GM23248 (cell line): ENCODE results near the gene SERPINA12. TPM values are rescaled to one million over a fixed set of nuclear protein-coding genes. Genes with fewer than 3 reads are reported as not detected.

Source experiments
- DNase-seq: peaks from one replicate; pipeline ENCODE4 v3.0.0-alpha.2; 2015
- H2AFZ ChIP-seq: fragments of 200-600 bp; sonication (generic); 2 replicates; pipeline ENCODE4 v1.6.1; 2016; ENCODE audit warnings: antibody characterized with exemption
- H3F3A ChIP-seq: fragments of 200-600 bp; sonication (generic); 2 replicates; pipeline ENCODE4 v1.6.1; 2016; ENCODE audit warnings: mild to moderate bottlenecking, antibody characterized with exemption, mixed run types; ENCODE audit not compliant: insufficient read depth
- H3K27ac ChIP-seq: fragments of 200-600 bp; sonication (generic); 2 replicates; pipeline ENCODE4 v1.5.1; 2016; ENCODE audit warnings: mild to moderate bottlenecking
- H3K27me3 ChIP-seq: fragments of 200-600 bp; sonication (generic); replicated peaks from 2 replicates; pipeline ENCODE4 v1.6.1; 2016; ENCODE audit warnings: mild to moderate bottlenecking; ENCODE audit not compliant: insufficient read depth
- H3K36me3 ChIP-seq: fragments of 200-600 bp; sonication (generic); 2 replicates; pipeline ENCODE4 v1.6.1; 2016; ENCODE audit warnings: low read depth, mild to moderate bottlenecking
- H3K4me1 ChIP-seq: fragments of 200-600 bp; sonication (generic); 2 replicates; pipeline ENCODE4 v1.6.1; 2016; ENCODE audit warnings: mild to moderate bottlenecking; ENCODE audit not compliant: insufficient read depth
- H3K4me2 ChIP-seq: fragments of 200-600 bp; sonication (generic); one replicate; pipeline ENCODE4 v1.6.1; 2016; ENCODE audit warnings: mild to moderate bottlenecking; ENCODE audit not compliant: unreplicated experiment
- H3K4me3 ChIP-seq: fragments of 200-600 bp; sonication (generic); 2 replicates; pipeline ENCODE4 v1.5.1; 2016; ENCODE audit warnings: mild to moderate bottlenecking
- H3K79me2 ChIP-seq: fragments of 200-600 bp; sonication (generic); 2 replicates; pipeline ENCODE4 v1.6.1; 2016; ENCODE audit warnings: mild to moderate bottlenecking; ENCODE audit not compliant: insufficient read depth
- H3K9ac ChIP-seq: fragments of 200-600 bp; sonication (generic); 2 replicates; pipeline ENCODE4 v1.6.1; 2016; ENCODE audit warnings: mild to moderate bottlenecking
- H3K9me2 ChIP-seq: fragments of 200-600 bp; sonication (generic); 2 replicates; pipeline ENCODE4 v1.6.1; 2016; ENCODE audit warnings: mixed run types, mild to moderate bottlenecking, moderate library complexity; ENCODE audit not compliant: insufficient read depth
- H3K9me3 ChIP-seq: fragments of 200-600 bp; sonication (generic); one replicate; pipeline ENCODE4 v1.6.1; 2017; ENCODE audit warnings: low read depth
- H4K20me1 ChIP-seq: fragments of 200-600 bp; sonication (generic); 2 replicates; pipeline ENCODE4 v1.6.0; 2016; ENCODE audit not compliant: insufficient read depth
- EZH2 ChIP-seq: fragments of 200-600 bp; sonication (generic); IDR thresholded peaks from 2 replicates; pipeline ENCODE4 v1.6.1; 2018; ENCODE audit warnings: antibody characterized with exemption, mild to moderate bottlenecking; ENCODE audit not compliant: insufficient read depth, poor library complexity, severe bottlenecking
- EZH2phosphoT487 ChIP-seq: fragments of 200-600 bp; sonication (generic); IDR thresholded peaks from 2 replicates; pipeline ENCODE4 v1.6.1; 2018; ENCODE audit warnings: antibody characterized with exemption, moderate library complexity, mild to moderate bottlenecking, low read depth; ENCODE audit not compliant: insufficient read depth
- WGBS, 2 experiments: methylation state at CpG; one replicate each; pipeline ENCODE4 v1.1.6; 2015 to 2017; ENCODE audit warnings: low lambda C conversion rate in 2 of 2, low coverage in 1 of 2; ENCODE audit errors: missing lambda C conversion rate in 2 of 2; 5-methylcytosine and 5-hydroxymethylcytosine counted together
- in situ Hi-C: fragments of 300-500 bp; cut with MboI; formaldehyde crosslinking; loops from 2 replicates; pipeline ENCODE4 v1.15.0; 2020
- polyA plus RNA-seq: library from polyadenylated mRNA; unstranded; fragments of >200 nt; fragmentation: Nextera tagmentation; extraction: Ambion mirVana; gene quantifications from 2 replicates; pipeline ENCODE4 v1.2.1, GENCODE V29; 2016
- total RNA-seq: library from RNA; depleted of rRNA; stranded (reverse); fragments of >200 nt; shearing (Covaris generic); gene quantifications from 2 replicates; pipeline ENCODE4 v1.2.3, GENCODE V29; 2014

SERPINA12 gene
- total and polyA plus RNA-seq, 2 experiments from 2014 or later: not detected

DNA sequence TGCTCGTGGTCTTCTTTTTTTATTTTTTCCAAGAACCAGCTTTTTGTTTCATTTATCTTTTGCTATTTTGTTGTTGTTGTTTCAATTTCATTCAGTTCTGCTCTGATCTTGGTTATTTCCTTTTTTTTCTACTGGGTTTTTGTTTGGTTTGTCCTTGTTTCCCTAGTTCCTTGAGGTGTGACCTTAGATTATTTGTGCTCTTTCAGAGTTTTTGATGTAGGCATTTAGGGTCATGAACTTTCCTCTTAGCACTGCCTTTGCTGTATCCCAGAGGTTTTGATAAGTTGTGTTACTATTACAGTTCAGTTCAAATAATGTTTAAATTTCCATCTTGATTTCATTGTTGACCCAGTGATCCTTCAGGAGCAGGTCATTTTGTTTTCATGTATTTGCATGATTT lies 53.3 kb downstream of the SERPINA12 start:
- no peaks in the 10 kb centered on the region for H3K79me2 ChIP-seq
- H3K4me3 ChIP-seq: no peak overlapping the region
- DNase-seq: no peak
- TF ChIP-seq EZH2: no peak
- no peak for TF ChIP-seq EZH2phosphoT487
- H4K20me1 ChIP-seq: no peaks in the 10 kb centered on the region
- no peaks in the 10 kb centered on the region; the same call in 1 of the 2 replicates for H3K27me3 ChIP-seq
- no peaks in the 10 kb centered on the region for H3K4me1 ChIP-seq
- WGBS, 2 experiments: 0% methylated on average over 1 of the region's 1 CpG
- H2AFZ ChIP-seq: no peak overlapping the region
- H3K36me3 ChIP-seq: no peaks in the 10 kb centered on the region
- no peaks in the 10 kb centered on the region for H3F3A ChIP-seq
- no peak overlapping the region for H3K4me2 ChIP-seq
- no peak overlapping the region for H3K9ac ChIP-seq
- no peak overlapping the region for H3K27ac ChIP-seq
- no peaks in the 10 kb centered on the region for H3K9me3 ChIP-seq
- H3K9me2 ChIP-seq: no peaks in the 10 kb centered on the region
- in situ Hi-C loops: no loop called here

DNA sequence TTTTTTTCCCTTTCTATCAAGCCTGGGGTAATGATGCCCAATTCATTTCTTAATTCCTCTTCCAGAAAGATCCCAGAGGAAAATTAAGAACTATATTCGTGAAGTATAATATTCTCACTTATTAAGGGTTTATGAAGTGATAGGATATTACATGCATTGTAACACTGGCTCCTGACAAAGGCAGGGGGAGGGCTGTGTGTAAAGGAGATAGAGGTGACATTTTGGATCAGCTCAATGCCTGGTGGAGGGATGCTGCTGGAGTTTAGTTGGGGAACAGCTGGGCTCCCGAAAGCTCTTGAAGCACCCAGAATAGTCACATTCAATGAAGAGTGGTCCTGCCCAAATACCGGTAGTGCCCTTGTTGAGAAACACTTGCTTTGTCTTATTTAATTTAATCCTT lies 57.4 kb downstream of the SERPINA12 start:
- no peaks in the 10 kb centered on the region for H3K4me1 ChIP-seq
- H3K4me3 ChIP-seq: no peak overlapping the region
- no peak overlapping the region for H3K27ac ChIP-seq
- WGBS, 2 experiments: 33 to 50% methylated on average over 3 of the region's 3 CpGs
- no peaks in the 10 kb centered on the region for H4K20me1 ChIP-seq
- TF ChIP-seq EZH2 (no peak), EZH2phosphoT487 (no peak)
- H3K27me3 ChIP-seq: peaks cover 20% of the 10 kb centered on the region
- no peak for DNase-seq
- no peak overlapping the region for H2AFZ ChIP-seq
- no peaks in the 10 kb centered on the region for H3K9me3 ChIP-seq
- no peaks in the 10 kb centered on the region for H3F3A ChIP-seq
- H3K79me2 ChIP-seq: no peaks in the 10 kb centered on the region
- H3K9me2 ChIP-seq: no peaks in the 10 kb centered on the region
- in situ Hi-C loops: no loop called here
- no peak overlapping the region for H3K9ac ChIP-seq
- no peak overlapping the region for H3K4me2 ChIP-seq
- no peaks in the 10 kb centered on the region for H3K36me3 ChIP-seq

DNA sequence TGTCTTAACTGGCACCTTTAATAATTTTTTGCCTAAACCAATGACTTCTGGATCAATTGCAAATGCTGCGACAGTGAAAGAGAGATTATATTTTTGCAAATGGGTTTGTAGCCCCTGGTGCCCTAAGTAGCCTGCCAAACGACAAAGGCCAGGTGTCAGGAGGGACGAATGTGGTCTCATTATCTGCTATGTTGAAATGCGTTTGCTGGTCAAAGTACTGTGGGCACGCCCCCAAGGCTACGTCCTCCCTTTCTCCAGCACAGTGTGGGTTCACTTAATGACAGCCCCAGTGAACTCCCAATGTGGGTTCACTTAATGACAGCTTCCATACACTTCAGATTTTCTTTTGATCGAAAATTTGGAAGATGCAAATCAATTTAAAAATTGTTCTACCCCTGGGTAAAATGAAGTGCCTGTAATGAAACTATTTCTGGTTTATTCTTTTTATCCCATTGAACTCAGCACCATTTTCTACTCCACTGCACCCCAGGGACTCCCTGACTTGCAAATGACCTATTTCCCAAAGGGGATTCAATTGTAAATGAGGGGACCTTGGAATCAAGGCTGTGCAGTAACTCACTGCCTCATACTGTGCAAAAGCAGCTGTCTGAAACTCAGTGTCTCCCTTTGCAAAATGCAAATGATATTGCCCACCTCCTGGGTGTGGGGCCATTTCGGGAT lies 58.0 kb downstream of the SERPINA12 start:
- H3F3A ChIP-seq: no peaks in the 10 kb centered on the region
- H3K4me2 ChIP-seq: no peak overlapping the region
- no peak for DNase-seq
- no peak overlapping the region for H2AFZ ChIP-seq
- in situ Hi-C loops: no loop called here
- H4K20me1 ChIP-seq: no peaks in the 10 kb centered on the region
- 15% methylated on average over 8 of the region's 8 CpGs for WGBS, 2 experiments
- no peaks in the 10 kb centered on the region for H3K36me3 ChIP-seq
- H3K27ac ChIP-seq: no peak overlapping the region
- TF ChIP-seq EZH2: no peak
- TF ChIP-seq EZH2phosphoT487: no peak
- H3K4me1 ChIP-seq: no peaks in the 10 kb centered on the region
- H3K79me2 ChIP-seq: no peaks in the 10 kb centered on the region
- H3K9me3 ChIP-seq: no peaks in the 10 kb centered on the region
- H3K9me2 ChIP-seq: no peaks in the 10 kb centered on the region
- H3K27me3 ChIP-seq: peaks cover 22% of the 10 kb centered on the region
- no peak overlapping the region for H3K4me3 ChIP-seq
- H3K9ac ChIP-seq: no peak overlapping the region

DNA sequence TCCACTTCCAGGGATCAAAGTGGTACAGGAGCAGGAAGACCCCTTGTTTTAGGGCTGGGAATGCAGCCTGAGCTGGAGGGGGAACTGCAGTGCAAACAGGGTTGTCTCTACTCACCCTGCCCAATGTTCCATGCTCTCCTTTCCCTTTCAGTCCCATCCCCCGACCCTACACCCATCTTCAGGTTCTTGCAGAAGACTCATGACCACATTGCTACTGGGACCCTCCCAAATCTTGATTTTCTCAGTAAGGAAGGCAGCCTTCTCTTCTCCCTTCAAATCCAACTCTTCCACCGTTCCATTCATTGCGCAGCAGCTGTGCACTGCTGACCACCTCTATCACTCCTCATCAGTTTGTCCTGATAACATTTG lies 58.6 kb downstream of the SERPINA12 start:
- H3K4me1 ChIP-seq: no peaks in the 10 kb centered on the region
- TF ChIP-seq EZH2 (no peak), EZH2phosphoT487 (no peak)
- H3F3A ChIP-seq: no peaks in the 10 kb centered on the region

DNA sequence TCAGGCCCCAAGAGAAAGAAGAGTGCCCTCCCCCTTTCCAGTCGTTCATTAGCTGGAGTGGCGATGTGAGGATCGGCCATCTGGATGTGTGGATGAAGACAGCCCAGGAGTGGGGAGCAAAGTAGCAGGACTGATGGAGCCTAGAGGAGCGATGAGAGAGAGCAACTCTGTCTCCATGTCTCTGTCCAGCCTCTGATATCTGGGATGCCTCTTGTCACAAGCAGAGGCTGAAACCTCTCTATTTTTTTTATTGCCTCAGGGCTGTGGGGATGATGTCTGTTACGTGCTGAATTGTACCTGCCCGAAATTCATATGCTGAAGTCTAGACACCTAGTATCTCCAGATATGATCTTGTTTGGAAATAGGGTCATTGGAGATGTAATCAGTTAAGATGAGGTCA lies 59.3 kb downstream of the SERPINA12 start:
- no peaks in the 10 kb centered on the region for H3K36me3 ChIP-seq
- no peaks in the 10 kb centered on the region for H4K20me1 ChIP-seq
- no peaks in the 10 kb centered on the region for H3K9me2 ChIP-seq
- H3K4me1 ChIP-seq: no peaks in the 10 kb centered on the region
- in situ Hi-C loops: no loop called here
- no peak overlapping the region for H3K9ac ChIP-seq
- no peak overlapping the region for H3K4me3 ChIP-seq
- H3K79me2 ChIP-seq: no peaks in the 10 kb centered on the region
- no peak for DNase-seq
- no peaks in the 10 kb centered on the region for H3F3A ChIP-seq
- no peaks in the 10 kb centered on the region for H3K9me3 ChIP-seq
- no peak overlapping the region for H2AFZ ChIP-seq
- H3K4me2 ChIP-seq: no peak overlapping the region
- H3K27ac ChIP-seq: no peak overlapping the region
- 49 to 50% methylated on average over 6 of the region's 6 CpGs for WGBS, 2 experiments
- TF ChIP-seq EZH2phosphoT487 (no peak), EZH2 (no peak)
- peaks cover 22% of the 10 kb centered on the region for H3K27me3 ChIP-seq

More for the DNA sequence above, 58.6 kb downstream of the SERPINA12 start:
- Histone ChIP-seq H3K9ac (no peak overlapping the region), H3K36me3 (no peaks in the 10 kb centered on the region), H3K79me2 (no peaks in the 10 kb centered on the region), H3K27me3 (peaks cover 22% of the 10 kb centered on the region), H3K4me3 (no peak overlapping the region), H4K20me1 (no peaks in the 10 kb centered on the region), H3K4me2 (no peak overlapping the region), H3K9me3 (no peaks in the 10 kb centered on the region), H3K27ac (no peak overlapping the region), H2AFZ (no peak overlapping the region), H3K9me2 (no peaks in the 10 kb centered on the region)
- in situ Hi-C loops: no loop called here
- 9 to 21% methylated on average over 3 of the region's 3 CpGs for WGBS, 2 experiments
- DNase-seq: no peak
